A204.1 (cell line): ENCODE measurements around the gene ANO7.

ENCODE experiments used
- FAIRE-seq: peaks from 2 replicates; lab custom pipeline; 2012; peaks lifted over from hg19 to GRCh38; lab: Jason Lieb, UNC

ANO7 gene

GRCh38 chr2:241157841-241158545 is 30.5 kb upstream of the ANO7 start:
- FAIRE-seq, result no peak

DNA sequence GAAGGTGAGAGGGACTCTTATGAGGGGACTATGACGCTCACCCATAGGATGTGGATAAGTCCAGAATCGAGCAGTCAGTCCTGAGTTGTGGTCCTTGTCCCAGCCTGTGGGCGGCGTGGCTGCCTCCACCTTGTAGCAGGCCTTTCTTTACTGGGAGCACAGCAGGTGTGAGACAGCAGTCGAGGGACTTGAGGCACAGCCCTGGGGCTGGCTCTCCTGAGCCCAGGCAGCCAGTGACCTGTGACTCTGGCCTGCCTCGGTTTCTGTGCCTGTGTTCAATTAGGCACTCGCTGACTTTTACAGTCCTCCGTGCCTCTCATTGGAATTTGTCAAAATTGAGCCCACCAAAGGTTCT is 30.0 kb upstream of the ANO7 start:
- no peak for FAIRE-seq

DNA sequence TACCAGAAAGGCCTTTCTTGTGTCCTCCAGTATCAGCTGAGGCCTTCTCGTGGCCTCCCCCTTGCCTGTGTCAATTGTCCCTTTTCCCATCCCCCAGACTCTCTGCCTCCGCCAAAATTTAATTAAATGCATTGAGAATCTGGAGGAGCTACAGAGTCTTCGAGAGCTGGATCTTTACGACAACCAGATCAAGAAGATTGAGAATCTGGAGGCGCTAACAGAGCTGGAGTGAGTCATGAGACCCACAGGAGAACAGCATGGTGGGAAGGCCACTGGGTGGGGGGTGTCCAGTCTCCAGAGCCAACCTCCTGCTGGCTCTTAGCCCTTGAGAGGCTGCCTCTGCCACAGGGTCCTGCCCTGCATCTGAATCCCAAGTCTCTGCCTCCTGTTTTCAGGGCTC is 29.4 kb upstream of the ANO7 start:
- no peak for FAIRE-seq

- no peak for FAIRE-seq
Measured at GRCh38 chr2:241160318-241160717, 28.2 kb upstream of the ANO7 start.

DNA sequence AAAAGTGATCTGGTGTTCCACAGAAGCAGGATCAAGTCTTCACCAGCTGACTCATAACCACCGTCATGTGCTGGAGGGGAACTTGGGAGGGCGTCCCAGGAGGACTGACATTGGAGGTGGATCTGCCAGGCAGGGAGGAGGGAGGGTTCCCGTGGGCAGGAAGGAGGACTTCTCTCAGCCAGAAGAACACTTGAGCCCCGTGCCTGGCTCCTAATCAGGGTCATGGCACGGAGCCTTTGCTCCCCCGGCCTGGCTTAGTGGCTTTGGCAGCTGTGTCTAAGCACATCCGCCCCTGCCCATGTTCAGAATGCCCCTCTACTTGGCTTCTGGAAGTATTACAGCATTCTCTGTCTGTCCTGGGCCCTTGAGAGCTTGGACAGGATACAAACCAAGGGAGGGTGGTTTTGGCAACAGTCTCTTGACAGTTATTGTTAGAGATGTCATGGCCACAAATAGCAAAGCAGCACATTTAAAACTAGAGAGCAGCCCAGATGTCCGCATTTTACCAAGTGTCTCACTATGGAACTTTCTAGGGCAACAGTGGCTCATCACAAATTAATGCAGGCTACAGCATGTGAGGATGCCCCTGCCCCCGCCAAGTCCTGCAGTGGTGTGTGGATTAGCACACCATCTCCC is 26.7 kb upstream of the ANO7 start:
- FAIRE-seq, result no peak

GRCh38 chr2:241163601-241164118 is 24.8 kb upstream of the ANO7 start:
- no peak for FAIRE-seq

GRCh38 chr2:241168366-241168765 is 20.1 kb upstream of the ANO7 start:
- no peak for FAIRE-seq

GRCh38 chr2:241173557-241173956 is 14.9 kb upstream of the ANO7 start:
- FAIRE-seq, result no peak

- FAIRE-seq, result no peak
Measured at GRCh38 chr2:241177526-241178334, 10.7 kb upstream of the ANO7 start.

DNA sequence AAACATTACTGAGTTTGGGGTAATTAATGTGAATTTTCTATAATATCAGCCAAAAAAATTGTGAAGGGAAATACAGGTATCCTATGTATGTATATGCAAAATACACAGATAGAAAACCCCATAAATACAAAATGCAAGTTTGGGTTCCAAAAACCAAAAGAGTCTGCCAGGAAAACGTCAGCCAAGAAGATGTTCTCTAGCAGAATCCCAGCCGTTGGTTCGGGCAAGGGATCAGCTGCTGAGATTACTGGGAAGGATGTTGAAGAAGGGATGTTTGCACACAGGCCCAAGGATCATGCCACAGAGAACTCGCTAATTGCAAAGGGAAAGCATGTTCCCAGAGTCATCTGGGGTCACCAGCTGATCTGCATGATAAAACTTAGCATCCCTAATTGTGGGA is 9.5 kb upstream of the ANO7 start:
- no peak for FAIRE-seq

DNA sequence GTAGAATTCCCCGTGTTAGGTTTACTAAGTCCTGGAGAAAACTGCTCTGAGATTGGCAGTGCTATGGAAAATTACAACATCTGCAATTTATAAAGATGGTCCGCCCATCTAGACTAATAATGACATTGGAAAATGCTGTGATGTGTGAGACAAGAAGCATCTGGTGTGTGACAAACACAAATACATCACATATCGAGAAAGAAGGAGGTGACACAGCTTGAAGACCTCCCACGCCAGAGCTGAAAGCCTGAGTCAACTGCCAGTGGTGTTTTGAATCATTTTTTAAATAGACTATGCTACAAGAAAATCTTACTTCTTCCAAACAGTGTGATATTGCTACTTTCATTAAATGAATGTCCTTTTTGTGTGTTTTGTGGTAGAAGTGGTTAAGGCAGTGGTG is 8.6 kb upstream of the ANO7 start:
- FAIRE-seq, result no peak

DNA sequence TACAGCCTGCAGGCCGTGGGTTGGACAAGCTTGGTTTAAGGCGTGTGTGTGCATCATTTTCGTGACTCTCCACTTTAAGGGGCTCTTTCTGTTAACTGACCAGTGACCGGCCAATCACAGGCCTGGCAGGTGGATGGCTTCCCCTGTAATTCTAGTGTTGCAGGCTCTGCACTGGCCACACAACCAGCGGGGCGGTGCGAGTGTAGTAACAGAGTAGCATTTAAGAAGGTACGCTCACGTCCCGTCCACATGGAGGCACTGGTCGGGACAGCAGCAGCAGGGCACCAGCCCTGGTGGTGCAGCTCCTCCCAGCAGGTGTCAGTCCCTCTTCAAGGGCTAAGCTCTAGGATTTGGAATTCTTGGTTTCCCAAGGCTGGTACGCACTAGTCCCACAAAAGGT is 8.0 kb upstream of the ANO7 start:
- FAIRE-seq, result no peak

DNA sequence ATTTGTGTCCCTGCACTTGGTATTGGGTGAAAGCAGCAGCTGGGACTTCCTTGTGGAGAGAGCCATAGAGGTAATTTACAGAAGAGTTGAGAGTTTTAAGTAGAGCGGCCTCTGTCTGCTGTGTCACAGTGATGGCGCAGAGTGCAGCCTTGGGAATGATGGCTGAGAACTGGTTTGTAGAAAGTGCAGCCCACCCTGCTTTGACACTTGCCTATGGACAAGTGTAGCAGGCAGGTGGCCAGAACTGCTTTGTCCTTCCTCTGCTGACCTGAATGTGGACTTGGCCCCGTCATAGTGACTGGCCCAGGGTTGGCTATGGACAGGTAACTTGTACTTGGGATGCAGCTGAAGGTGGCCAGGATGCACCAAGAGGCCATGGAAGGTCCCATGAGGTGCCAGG is 6.4 kb upstream of the ANO7 start:
- no peak for FAIRE-seq

- FAIRE-seq, result no peak
Measured at GRCh38 chr2:241182531-241183133, 5.8 kb upstream of the ANO7 start.

- no peak for FAIRE-seq
Measured at GRCh38 chr2:241183221-241183620, 5.3 kb upstream of the ANO7 start.

DNA sequence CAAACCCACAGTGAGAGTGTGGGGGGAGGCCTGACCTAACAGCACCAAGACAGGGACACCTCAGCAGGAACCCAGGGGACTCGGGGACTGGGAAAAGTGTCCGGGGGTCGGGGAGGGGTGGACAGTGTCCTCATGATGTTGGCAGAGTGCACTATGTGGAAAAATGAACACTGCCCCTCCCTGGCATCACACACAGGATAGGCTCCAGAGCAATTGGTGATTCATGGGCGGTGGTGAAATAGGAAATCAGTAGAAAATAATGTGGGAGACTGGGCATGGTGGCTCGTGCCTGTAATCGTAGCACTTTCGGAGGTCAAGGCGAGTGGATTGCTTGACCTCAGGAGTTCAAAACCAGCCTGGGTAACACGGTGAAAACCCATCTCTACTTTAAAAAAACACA is 3.6 kb upstream of the ANO7 start:
- no peak for FAIRE-seq

GRCh38 chr2:241185961-241186360 is 2.5 kb upstream of the ANO7 start:
- FAIRE-seq, result no peak

- FAIRE-seq, result no peak
Measured at GRCh38 chr2:241187101-241187917, 1.2 kb upstream of the ANO7 start.

DNA sequence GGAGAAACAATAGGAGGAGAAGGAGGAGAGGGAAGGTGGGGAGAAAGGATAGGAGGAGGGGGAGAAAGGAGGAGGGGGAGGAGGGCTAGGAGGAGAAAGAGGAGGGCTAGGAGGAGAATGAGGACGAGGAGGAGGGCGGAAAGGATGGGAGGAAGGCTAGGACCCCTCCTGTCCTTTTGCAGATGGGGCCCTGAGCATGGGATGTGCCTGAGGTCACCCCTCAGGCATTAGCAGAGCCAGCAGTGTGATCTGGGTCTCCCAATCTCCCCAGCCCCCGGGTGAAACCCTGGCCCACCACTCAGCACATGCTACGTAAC is 601 bp upstream of the ANO7 start:
- no peak for FAIRE-seq

GRCh38 chr2:241189093-241189855 is 797 bp downstream of the ANO7 start:
- no peak for FAIRE-seq

DNA sequence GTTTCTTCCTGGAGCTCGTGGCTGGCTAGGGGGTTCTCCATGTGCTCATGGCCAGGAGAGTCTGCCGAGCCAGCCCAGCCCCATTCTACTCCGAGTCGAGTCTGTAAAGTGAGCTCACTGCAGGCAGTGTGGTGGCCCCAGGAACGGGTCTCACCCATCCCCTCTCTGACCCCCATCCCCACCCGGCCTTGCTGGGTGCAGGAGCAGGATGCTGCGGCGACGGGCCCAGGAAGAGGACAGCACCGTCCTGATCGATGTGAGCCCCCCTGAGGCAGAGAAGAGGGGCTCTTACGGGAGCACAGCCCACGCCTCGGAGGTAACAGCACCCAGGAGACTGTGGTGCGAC is 1.4 kb downstream of the ANO7 start:
- no peak for FAIRE-seq
